ENCODE measurements around the gene FZR1. TPM values are rescaled to one million over a fixed set of nuclear protein-coding genes. Genes with fewer than 3 reads are reported as not detected.

The FZR1 gene
- total RNA-seq, 6 donors from 2014 or later = 19.9 to 110 (median 37.5) TPM

DNA sequence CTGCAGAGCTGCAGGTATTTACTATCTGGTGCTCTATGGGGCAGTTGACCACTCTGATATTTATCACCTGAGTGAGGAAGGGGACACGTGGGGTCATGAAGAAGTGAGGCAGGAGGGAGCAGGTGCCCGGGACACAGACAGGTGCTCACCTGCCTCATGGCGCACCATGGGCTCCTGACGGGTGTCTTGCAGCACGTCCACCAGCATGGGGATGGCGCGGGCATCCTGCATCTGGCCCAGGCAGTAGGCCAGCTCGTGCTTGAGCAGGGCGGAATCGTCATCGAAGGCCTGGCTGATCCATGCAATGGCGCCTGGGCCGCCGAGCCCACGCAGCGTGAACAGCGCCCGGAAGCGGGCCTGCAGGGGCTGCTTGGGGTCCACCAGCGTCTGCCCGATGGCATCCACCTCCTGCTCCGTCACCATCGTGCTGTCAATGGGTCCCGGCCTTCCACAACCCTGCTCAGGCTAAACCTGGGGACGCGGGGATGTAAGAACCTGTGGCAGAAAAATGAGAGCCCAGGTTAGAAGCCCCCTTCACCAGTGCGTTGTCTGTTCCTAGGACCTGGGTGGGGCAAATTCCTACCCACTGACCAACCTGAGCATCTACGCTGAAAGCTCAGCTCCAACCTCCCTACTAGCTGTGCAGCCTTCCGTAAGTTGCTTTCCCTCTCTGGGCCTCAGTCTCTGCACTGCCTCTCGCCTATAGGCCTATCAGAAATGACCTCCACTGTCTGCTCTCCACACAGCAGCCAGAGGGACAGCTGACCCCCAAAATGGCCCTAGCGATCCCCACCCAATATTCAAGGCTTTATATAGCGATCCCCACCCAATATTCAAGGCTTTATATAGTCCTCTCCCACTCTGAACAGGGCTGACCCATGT, 9.5 kb upstream of the FZR1 start:
- DNase-seq = peak in 1 of 2 donors; percentile 72
- Histone ChIP-seq H3K27ac (no peak overlapping the region), H3K9me3 (no peaks in the 10 kb centered on the region), H3K4me1 (peaks cover 8 to 21% (median 13%) of the 10 kb centered on the region in 4 donors), H3K36me3 (peaks cover 4 to 51% (median 42%) of the 10 kb centered on the region in 4 donors), H3K27me3 (no peaks in the 10 kb centered on the region), H3K4me3 (no peak overlapping the region)
- 95 to 96% methylated on average over 24 to 29 of the region's 32 CpGs for WGBS, 2 donors
- TF ChIP-seq POLR2AphosphoS5 (IDR thresholded peaks at IDR 0.05) (no peak), EP300 (IDR thresholded peaks at IDR 0.05) (no peak), POLR2A (IDR thresholded peaks at IDR 0.05) (no peak), CTCF (IDR thresholded peaks at IDR 0.05) (no peak)
- no peak for ATAC-seq (ENCODE audit: low FRiP score in 2 of 2)

- ATAC-seq (ENCODE audit: low FRiP score in 2 of 2) (no peak), DNase-seq (no peak)
- no peaks in the 10 kb centered on the region for H3K9me3 ChIP-seq
- H3K36me3 ChIP-seq = peaks cover 4 to 38% (median 32%) of the 10 kb centered on the region in 4 donors
- no peak overlapping the region for H3K27ac ChIP-seq
- H3K4me1 ChIP-seq = peaks cover 8 to 21% (median 13%) of the 10 kb centered on the region in 4 donors
- 94 to 99% methylated on average over 5 of the region's 5 CpGs for WGBS, 2 donors
- H3K4me3 ChIP-seq = no peak overlapping the region
- TF ChIP-seq EP300 (IDR thresholded peaks at IDR 0.05) = no peak
- no peak for TF ChIP-seq POLR2AphosphoS5 (IDR thresholded peaks at IDR 0.05)
- no peak for TF ChIP-seq POLR2A (IDR thresholded peaks at IDR 0.05)
- no peaks in the 10 kb centered on the region for H3K27me3 ChIP-seq
Observed at GRCh38 chr19:3497757-3498520, 8.2 kb upstream of the FZR1 start.

GRCh38 chr19:3499738-3500428, 6.2 kb upstream of the FZR1 start:
- TF ChIP-seq CTCF (IDR thresholded peaks at IDR 0.05) = no peak
- TF ChIP-seq POLR2A (IDR thresholded peaks at IDR 0.05) = no peak
- no peak for TF ChIP-seq POLR2AphosphoS5 (IDR thresholded peaks at IDR 0.05)
- no peak for TF ChIP-seq EP300 (IDR thresholded peaks at IDR 0.05)
- ATAC-seq (ENCODE audit: low FRiP score in 2 of 2) = no peak
- no peak for DNase-seq
- 21 to 23% methylated on average over 16 to 18 of the region's 18 CpGs for WGBS, 2 donors
- peak overlapping the region; percentile 81 to 98 (median 92) for H3K4me3 ChIP-seq
- no peaks in the 10 kb centered on the region for H3K9me3 ChIP-seq
- peak overlapping the region; percentile 88 to 95 (median 92) for H3K27ac ChIP-seq
- H3K4me1 ChIP-seq = peaks cover 8 to 26% (median 13%) of the 10 kb centered on the region in 4 donors
- no peaks in the 10 kb centered on the region for H3K27me3 ChIP-seq
- peaks cover 4 to 19% (median 15%) of the 10 kb centered on the region in 4 donors for H3K36me3 ChIP-seq

GRCh38 chr19:3500429-3501101, 5.5 kb upstream of the FZR1 start, which contains the start of gene DOHH:
DOHH (minus strand) TSS chr19:3500674; CDS start chr19:3496814, 3,860 bp downstream.
- DNase-seq (peak; percentile 96), ATAC-seq (ENCODE audit: low FRiP score in 2 of 2) (peak; percentile 94 to 97)
- peak within 1 kb of the TSS; percentile 81 to 98 (median 92) for H3K4me3 ChIP-seq
- WGBS, 2 donors = 1% methylated on average over 21 to 42 of the region's 52 CpGs
- peaks cover 8 to 33% (median 17%) of the 10 kb centered on the region in 4 donors for H3K4me1 ChIP-seq
- peak within 1 kb of the TSS; percentile 88 to 95 (median 92) for H3K27ac ChIP-seq
- H3K27me3 ChIP-seq = no peaks in the 10 kb centered on the region
- TF ChIP-seq POLR2A (IDR thresholded peaks at IDR 0.05) (peak in 3 of 4 donors; percentile 37 to 64 (median 45)), EP300 (IDR thresholded peaks at IDR 0.05) (no peak), POLR2AphosphoS5 (IDR thresholded peaks at IDR 0.05) (peak; percentile 83 to 88), CTCF (IDR thresholded peaks at IDR 0.05) (peak in 1 of 6 experiments; percentile 45)
- H3K36me3 ChIP-seq = peaks cover 4 to 12% (median 9%) of the 10 kb centered on the region in 4 donors
- no peaks in the 10 kb centered on the region for H3K9me3 ChIP-seq
